NCI-H128 (cell line): ENCODE measurements around the gene MRNIP.
A peak's percentile ranks its signal among the peaks of the same experiment; 100 is the strongest.

Experiments
- DNase-seq: peaks from one replicate; lab custom pipeline; 2025; ENCODE audit not compliant: unreplicated experiment; lab: John Stamatoyannopoulos, UW

The MRNIP gene

DNA sequence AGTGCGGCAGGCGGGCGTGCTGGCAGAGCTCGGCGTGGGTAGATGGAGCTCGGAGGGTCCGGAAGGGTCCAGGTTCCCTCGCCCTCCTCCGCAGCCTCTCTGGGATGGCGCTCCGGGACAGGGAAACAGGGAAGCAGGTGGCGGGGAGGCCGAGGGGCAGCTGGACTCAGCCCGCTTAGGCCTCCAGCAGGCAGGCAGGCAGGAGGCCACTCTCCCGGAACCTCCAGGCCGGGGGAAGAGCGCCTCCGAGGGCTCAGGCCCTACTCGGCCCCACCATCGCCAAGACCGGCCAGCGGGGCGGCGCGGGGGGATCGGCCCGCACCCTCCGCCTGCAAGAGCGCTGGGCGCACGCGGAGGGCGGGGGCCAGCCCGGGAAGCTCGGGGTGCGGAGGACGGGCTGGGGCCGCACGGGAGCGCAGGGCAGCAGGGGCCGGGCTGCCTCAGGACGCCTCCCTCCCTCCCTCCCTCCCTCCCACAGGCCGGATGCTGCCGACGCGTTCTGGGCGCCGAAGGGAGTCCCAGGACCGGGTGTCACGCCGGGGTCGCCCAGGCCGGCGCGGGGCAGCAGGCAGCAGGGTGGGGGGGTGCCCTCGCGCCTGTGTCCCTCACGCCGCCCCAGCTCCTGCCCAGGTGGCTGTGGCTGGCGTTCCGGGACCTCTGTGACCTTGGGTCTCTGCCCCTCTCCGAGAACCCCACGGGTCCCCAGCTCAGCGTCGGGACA lies 52.9 kb downstream of the MRNIP start:
- DNase-seq, result no peak

DNA sequence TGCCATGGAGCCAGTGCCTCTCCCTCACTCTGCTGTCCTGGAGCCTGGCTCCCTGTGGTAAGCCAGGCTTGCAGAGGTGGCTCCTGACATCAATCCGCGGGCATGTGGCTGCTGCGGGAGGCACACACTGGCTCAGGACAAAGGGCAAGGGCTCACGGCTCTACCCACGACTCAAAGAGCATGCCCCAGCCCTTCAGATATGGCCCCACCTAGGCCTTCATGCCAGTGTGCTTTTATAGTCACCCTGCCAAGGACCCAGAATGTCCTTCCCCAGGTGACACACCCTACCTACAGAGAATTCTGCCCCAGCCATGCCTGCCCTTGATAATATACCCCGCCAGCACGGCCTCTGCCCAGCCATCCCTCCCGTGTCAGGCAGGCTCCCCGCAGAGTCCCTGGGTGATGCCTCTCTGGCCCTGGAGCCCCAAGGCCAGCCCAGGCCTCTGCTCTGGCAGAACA lies 53.5 kb downstream of the MRNIP start:
- DNase-seq, result no peak

DNA sequence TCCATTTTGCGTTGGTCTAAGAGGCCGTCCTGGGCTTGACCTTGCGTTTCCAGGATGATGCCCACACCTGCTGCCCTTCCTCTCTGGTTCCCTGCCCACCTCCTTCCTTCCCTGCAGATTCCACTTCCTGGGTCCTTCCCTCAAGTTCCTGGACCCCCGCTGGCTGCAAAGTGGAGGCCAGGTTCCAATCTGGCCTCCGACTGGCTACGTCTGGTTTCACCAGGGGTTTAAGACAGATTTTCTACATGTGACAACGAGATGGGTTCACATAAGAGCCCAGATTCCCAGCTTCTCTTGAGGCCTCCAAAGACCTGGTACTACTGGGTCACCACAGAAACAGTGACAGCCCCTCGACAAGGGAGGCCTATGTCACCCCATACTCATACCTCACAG lies 54.1 kb downstream of the MRNIP start:
- no peak for DNase-seq

DNA sequence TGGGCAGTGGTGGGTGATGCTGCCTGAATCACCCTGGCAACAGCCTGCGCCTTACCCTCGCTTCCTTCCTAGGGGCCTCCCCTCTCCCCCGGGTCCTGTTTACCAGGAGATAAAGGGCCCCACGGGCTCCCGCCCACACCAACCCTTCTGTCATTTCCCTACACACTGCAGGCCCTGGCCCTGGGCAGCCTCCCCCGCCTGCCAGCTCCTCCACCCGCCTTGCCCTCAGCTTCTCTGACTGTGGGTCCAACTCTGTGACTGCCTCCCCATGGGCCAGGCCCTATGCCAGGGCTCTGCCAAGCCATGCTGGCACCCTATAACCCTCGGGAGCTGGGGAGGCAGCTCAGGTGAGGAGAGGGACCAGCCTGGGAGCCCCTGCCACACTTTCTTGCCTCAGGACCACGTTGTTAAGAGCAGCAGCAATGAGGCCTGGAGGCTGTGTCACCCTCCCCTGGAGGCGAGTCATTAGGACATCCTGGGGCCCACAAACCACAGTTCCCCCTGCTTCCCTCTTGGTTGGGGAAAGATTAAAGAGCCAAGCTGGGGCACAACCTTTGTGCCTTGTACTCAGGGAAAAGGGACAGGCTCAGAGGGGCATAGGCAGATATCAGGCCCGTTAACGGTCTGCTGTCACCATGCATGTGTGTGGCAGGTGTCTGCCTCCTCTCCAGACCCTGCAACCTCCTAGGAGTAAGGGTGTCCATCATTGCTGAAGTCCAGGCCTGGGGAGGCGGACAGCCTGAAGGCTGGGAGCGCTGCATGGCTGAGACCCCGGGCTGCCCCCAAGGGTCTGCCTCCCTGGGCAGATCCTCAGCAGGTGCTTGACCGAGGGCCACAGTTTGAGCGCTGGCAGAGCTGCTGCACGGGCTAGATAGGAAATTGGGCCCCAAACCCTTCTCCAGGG lies 54.7 kb downstream of the MRNIP start:
- DNase-seq, result no peak

DNA sequence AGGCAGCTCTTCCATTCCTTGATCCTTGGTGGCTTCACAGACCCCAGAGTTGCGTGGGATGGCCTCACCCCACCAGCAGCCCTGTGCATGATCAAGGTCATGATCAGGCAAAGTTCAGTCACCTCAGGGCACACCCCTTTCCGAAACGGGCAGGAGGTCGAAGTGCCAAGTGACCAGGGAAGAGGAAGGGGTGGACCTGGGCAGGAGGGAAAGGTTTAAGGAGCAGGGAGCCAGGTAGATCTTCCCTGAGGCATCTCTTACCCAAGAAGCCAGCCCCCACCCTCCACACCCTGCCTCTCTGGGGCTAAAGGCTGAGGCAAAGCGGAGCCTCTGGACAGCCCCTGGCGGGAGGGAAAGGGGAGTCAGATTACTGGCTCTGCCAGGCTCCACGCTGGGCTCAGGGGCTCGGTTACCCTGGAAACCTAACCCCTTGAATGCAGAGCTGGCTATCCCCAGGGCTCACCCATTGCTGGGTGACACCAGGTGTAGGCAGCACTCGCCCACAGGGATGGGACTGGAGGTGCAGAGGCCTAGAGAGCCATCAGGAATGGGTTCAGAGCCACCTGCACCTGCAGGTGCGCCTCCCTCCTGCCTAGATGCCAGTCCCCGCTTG lies 55.6 kb downstream of the MRNIP start:
- DNase-seq, result peak; percentile 49

DNA sequence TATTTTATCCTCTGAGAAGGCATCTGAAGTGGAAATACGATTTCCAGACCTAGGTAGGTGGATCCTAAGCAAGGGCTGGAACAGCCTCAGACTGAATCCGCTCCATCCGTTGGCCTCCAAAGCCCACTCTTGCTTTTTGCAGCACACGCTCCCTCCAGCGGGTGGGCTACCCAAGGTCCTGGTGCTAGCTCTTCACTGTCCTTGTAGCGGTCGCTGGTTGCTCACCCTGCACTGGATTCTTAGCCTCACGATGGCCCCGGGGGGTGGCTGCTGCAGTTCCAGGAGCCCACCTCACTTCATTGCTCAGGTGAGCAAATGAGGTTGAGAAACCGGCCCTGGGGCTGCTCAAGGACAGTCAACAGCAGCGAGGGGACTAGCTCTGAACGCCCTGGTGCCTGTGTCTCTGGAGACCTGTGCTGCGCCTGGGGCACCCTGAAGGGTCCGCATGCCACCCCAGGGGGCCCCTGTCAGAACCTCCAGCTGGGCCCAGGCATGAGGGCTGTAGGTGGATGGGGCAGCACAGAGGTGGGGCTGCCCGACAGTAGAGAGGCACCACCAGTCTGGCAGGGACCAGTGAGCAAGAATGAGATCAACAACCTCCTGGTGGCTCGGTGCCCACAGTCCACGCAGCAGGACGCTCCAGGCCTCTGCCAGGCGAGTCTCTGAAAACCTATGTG lies 56.3 kb downstream of the MRNIP start:
- DNase-seq, result no peak

DNA sequence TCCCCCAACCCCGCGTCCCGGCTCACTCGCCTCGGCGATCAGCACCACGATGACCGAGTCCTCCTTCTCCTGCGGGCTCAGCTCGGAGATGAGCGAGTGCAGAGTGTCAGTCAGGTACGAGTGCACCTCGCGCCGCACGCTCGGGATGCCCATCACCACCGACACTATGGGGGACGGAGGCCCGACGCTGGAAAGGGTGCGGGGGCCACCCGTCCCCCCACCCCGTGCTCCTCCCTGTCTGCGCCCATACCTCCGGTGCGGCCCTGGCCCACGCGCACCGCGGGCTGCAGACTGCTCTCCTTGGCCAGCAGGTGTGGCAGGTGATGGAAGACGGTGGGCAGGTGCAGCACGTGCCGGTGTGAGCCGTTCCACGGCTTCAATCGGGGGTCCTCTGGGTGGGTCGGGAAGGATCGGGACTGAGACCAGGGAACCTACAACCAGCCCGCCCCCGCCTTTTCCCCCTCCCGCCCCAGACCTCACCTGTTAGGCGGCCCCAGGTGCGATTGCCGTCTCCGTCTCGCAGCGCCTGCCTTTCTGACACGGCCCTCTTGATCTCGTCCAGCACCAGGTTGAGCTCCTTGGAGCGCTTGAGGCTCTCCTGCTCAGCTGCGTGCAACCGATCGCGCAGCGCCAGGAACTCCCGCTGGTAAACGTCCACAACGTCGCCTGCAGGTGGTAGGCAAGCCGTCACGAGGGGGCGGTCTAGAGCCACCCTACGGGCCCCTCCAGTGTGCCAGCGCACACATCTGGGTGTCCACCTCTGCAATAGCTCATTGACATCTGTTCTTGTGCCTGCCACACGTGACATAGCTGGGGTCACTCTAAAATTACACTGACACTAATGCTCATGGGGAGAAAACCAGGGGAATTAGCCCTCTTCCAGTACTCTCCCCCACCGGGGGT lies 57.1 kb downstream of the MRNIP start:
- no peak for DNase-seq

DNA sequence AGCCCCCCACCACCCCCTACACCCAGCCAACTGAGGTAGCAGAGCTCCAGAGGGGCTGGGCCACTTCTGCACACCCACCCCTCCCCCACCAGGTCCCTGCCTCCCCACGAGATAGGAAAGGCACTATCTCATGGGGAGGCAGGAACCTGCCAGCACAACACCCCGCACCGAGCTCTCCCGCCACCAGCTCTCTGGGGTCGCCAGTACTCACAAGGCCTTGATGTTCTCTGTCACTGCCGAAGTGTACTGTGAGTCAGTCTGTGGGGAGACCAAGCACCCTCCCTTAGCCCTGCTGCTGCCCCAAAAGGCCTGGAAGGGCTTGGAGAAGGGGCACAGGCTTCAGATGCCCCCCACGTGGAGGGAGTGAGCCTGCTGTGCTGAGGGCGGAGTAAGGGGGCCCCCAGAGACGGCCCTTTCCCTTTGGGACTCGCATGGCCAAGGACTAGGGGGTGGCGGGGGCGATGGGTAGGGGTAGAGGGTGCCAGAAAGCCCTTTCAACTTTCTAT lies 57.9 kb downstream of the MRNIP start:
- no peak for DNase-seq

DNA sequence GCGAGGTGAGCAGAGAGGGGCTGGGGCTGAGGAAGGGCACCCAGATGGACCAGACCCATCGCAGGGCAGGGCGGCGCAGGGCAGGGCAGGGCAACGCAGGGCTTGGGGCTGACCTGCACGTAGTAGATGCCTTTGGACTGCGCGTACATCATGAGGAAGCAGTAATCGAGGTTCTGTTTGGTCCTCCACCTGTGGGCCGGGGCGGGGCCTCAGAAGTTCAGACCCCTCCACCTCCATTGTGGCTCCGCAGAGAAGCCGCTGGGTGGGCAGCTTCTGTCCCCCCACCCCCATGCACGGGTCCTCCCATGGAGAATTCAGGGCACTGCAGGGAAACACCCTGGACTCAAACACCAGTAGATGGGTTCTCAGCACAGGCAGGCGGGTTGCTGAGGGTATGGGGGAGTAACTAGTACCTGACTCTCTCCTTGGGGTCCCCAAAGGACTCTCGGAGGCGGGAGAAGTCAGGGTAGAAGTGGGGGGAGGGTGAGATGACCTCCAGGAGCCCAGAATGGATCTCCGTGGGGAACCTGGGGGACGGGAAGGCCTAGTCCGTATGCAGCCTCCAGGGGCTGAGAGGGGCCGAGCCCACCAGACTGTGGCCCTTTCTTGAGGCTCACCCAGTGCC lies 58.4 kb downstream of the MRNIP start:
- DNase-seq, result no peak

DNA sequence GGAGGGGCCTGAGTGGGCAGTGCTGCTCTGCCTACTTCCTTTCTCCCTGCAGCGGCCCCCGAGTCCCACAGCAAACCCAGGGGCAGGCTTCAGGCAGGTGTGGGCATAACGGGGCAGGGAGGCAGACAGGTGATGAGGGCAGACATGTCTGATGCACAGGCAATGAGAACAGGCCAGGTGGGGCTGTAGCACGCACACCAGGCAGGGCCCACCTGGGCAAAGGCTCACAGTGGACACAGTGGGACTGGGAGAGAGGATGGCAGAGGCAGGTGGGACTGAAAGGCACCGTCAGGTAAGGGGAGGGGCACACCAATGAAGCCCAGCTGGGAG lies 59.0 kb downstream of the MRNIP start:
- DNase-seq, result no peak

DNA sequence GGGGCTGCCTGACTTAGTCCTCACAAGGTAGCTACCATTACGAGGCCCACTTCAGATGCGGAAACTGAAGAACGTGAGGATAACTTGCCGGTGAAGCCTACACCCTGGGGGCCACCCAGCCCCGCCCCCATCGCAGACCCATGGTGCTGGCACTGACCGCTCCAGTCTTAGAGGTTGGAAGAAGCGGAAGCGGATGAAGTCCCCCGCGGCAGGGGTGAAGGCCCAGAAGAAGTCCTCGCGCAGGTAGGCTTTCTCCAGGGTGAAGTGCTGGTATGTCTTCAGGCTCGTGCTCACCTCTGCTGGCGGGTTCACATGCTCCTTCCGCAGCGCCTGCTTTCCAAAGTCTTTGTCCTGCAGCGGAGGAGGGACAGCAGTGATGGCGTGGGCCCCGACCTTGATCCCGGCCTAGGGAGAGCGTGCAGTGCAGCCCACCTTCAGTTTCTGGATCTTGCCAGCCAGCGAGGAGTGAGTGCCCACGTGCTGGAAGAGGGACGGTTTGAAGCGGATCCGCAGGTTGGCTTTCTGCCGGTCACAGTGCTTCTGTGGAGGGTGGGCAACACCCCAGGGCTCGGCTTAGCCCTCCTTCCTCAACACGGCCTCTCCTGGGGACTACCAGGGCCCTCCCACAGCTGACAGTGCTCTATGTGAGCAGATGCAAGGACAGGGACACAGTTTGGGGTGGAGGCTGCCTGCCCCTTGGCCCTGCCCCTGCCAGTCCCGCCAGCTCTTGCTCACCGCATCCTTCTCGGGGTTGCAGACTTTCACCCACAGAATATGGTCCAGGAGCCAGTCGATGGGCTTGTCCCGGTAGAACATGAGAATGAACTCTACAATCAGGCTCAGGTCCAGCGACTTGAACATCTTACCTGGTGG lies 59.6 kb downstream of the MRNIP start:
- no peak for DNase-seq

DNA sequence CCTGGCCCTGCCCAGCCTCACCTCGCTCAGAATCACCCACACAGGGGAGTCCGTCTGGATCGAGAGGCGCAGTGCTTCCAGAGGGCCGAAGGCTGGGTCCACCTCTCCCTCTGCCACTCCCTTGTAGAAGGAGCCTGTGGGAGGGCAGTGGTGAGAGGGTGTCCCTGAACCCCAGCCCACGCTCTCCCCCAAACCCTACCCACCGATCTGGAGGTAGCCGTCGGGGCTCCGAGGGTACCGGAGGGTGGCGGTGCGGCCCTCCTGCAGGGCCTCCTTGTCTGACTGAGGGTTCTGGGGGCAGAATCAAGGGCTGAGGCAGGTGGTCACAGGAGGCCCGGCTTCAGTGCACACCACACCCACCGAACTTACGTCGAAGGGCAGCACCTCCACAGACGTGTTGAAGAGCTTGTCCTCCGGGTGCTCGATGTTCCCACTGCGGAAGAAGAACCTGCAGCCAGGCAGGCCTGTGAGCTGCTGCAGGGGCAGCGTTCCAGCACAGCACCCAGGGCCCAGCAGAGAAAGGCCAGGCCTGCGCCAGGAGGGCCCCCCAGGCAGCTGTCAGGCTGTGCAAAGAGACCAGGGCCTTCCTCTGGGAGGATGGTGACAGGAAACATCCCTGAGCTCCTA lies 60.4 kb downstream of the MRNIP start:
- DNase-seq, result no peak

DNA sequence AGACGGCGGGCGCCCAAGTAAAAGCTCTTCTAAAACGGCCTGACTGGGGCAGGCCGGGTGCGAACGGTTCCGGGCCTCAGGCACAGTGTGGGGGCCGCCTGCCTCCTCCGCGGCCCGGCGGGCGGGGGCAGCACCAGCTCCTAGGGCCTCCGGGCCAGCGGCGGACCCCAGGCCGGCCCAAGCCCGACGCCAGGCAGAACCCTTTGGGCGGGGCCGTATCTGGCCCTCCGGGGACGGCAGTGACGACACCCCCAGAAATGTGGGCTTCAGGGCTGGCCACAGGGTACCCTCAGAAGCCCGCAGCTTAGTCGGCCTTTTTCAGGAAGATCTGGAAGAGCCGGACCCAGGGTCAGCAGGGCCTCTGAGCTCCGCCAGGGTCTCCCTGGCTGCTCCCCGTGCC lies 60.9 kb downstream of the MRNIP start:
- no peak for DNase-seq

DNA sequence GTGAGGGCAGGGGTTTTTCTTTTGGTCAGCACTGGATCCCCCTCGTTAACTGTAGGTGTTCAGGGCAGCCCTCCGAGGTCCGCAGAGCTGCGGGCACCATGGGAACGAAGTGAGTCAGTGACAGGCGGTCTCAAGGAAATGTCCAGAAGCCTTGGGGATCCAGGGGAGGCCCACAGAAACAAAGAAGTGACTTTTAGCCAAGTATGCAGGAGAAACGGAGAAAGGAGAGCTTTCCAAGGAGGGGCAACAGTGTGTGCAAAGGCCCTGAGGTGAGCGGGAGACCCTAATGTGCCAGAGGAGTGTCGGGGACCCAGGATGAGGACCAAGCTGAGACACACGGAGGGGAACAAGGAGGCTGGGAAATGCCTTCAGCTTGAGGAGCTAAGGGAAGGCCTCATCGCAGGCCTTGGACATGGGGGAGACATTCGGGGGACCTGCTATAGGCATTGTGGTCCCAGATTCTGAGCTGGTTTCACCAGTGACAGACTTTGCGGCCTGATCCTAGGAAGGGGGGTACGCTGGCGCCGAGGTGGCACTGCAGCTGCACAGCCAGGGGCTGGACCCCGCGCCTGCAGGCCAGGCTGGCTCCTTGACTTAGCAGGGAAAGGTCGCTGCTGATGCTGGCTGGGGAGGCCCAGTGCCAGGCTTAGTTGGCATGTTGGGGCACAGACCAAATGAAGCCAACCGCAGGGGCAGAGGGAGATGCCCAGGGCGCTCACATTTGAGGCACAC lies 61.6 kb downstream of the MRNIP start:
- no peak for DNase-seq

DNA sequence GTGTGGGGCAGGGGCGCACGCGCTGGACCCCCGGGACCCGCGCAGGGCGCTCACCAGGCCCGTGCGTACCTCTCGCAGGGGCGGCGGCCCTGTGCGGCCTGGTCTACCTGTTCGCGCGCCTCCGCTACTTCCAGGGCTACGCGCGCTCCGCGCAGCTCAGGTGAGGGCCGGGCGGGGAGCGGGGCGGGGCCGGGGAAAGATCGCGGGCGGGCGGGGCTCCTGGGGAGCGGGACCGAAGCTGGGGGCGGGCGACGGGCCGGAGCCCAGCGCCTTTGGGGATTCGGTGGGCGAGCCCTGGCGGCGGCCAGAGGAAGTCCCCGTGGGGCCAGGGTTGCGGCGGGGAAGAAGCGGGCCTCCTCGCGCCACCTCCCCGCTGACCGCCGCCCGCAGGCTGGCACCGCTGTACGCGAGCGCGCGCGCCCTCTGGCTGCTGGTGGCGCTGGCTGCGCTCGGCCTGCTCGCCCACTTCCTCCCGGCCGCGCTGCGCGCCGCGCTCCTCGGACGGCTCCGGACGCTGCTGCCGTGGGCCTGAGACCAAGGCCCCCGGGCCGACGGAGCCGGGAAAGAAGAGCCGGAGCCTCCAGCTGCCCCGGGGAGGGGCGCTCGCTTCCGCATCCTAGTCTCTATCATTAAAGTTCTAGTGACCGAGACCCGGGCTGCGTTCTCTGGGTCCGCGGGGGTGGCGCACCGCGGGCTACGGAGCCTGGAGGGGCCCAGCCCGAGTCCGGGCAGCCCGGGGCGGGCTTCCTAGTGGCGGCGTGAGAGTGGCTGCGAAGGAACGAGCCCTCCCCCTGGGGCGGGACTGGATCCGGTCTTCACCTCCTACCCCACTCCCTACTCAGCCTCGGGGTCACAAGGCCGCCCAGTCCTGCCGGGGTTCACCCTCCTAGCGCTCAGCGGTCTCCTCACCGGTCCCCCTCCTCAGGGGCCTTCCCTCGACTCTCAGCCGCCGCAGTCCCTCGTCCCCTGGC lies 62.5 kb downstream of the MRNIP start:
- peak; percentile 48 for DNase-seq

DNA sequence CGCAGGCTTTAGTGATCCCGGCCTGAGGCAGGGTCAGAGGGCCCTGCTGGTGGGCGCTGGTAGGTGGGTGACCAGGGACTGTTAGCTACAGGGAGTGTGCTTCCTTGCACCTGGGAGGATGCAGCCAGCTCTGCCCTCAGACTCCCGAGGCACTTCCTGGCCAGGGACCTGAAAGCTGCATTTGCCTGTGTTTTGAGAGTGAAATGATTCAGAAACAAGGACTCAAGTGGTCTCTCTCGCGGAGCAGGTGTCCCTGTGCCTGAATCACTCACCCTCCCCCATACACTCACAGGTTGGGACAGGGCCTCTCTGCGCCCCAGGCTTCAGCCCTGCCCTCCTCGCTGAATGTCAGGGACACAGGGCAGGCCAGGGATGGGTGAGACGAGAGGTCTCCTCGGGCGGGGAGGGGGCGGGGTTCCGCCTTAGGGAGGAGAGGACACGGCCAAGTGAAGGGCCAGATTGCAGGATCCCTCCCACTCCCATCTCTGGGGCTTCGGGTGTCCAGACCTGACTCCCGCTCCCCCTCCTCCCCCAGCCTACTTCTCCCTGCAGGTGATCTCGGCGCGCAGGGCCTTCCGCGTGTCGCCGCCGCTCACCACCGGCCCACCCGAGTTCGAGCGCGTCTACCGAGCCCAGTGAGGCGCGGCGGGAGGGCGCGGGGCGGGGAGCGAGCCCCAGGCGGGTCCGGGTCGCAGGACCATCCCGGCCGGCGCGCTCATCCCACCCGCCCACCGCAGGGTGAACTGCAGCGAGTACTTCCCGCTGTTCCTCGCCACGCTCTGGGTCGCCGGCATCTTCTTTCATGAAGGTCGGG lies 63.4 kb downstream of the MRNIP start:
- DNase-seq, result peak; percentile 54
